ENCODE measurements around the gene JAKMIP1. TPM values are rescaled to one million over a fixed set of nuclear protein-coding genes. Genes with fewer than 3 reads are reported as not detected.

JAKMIP1 gene
- total RNA-seq, 1 donor from 2014 or later = 0.89 TPM

DNA sequence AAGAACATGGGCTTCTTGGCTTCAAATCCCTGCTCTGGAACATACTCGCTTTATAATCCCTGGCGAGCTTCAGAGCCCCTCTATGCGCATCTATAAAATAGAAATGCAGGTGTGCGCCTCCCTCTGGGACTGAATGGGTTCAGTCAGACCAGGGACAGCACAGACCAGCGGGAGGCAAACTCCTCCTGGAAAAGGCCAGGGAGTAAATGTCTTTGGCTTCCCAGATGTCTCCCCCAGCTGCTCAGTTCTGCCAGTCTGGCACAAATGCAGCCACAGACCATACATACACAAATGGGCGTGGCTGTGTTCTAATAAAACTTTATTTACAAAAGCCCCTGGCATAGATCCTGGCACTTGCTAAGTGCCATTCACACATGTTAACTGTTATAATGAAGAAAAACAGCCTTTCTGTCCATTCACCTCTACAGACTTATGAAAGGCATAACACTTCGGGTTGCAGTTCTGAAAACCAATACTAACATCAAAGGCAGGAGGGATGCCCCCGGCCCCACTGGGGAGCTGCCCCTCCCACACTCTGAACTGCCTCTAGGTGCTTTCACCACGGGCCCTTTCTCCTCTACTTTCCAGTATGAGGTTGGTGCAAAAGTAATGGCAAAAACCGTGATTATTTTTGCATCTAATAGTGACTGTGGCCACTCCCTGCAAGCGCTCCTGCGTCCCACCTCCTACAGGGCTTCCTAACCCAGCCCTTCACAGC, 4.6 kb downstream of the JAKMIP1 start:
- no peak for TF ChIP-seq CTCF (IDR thresholded peaks at IDR 0.05; ENCODE audit: unreplicated experiment)
- Mint-ChIP-seq H3K27ac (no peak overlapping the region), H3K9me3 (ENCODE audit: low read depth) (no peaks in the 10 kb centered on the region), H3K4me1 (ENCODE audit: low read depth) (peaks cover 2% of the 10 kb centered on the region), H3K4me3 (ENCODE audit: low read depth) (no peak overlapping the region), H3K36me3 (ENCODE audit: insufficient read depth) (no peaks in the 10 kb centered on the region), H3K27me3 (peaks cover 58% of the 10 kb centered on the region)
- DNase-seq (ENCODE audit: low spot score, unreplicated experiment) = no peak

DNA sequence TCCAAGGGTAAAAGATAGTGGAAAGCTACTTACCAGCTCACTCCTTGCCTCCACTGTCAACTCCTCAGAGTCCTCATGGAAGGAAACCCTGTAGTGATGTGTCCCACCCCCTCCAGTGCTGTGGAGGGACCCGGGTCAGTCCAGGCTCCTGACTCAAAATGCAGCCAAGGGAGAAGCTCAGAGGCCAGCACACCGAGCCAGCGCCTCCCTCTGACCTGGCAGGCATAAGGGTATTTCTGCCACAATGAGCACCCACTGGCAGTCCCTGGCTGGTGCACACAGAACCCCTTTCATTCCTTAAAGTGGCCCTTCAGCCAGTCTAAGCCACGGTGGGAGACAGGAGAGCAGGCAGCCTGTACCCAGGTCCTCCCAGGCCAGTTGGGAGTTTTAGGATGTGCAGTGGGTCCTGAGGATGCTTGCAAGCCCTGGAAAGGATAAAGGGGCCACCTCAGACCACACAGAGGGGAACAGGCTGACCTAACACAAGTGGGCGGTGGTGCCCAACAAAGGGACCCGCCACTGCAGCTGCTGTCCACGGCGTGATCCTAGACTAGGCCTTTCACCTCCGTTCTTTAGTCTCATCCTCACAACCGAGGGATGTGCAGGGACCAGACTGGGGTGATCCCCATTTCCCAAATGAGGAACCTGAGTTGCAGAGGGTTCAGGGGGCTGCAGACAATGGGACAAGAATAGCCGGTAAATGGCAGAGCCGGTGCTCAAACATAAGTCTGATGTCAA, 5.7 kb downstream of the JAKMIP1 start:
- H3K27me3 Mint-ChIP-seq = peaks cover 60% of the 10 kb centered on the region
- no peak overlapping the region for H3K27ac Mint-ChIP-seq
- no peak for TF ChIP-seq CTCF (IDR thresholded peaks at IDR 0.05; ENCODE audit: unreplicated experiment)
- H3K4me3 Mint-ChIP-seq (ENCODE audit: low read depth) = no peak overlapping the region
- H3K36me3 Mint-ChIP-seq (ENCODE audit: insufficient read depth) = no peaks in the 10 kb centered on the region
- H3K9me3 Mint-ChIP-seq (ENCODE audit: low read depth) = no peaks in the 10 kb centered on the region
- no peak for DNase-seq (ENCODE audit: low spot score, unreplicated experiment)
- H3K4me1 Mint-ChIP-seq (ENCODE audit: low read depth) = peaks cover 2% of the 10 kb centered on the region

DNA sequence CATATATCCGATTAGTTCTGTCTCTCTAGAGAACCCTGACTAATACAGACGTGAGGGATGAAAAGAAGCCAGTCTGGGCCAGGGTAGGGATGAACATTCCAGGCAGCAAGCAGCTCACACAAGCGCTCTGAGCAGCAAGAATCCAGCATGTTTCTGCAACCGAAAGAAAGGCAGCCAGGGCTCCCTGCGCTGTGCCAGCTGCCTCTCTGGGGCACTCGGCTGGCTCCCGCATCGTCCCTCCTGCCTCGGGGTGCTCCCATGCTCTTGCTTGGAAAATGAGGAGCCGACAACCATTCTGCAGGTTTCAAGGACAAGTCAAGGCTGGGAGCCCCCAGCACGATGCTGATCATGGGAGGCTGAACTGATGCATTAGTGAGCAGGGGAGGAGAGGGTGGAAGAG, 7.0 kb downstream of the JAKMIP1 start:
- Mint-ChIP-seq H3K36me3 (ENCODE audit: insufficient read depth) (no peaks in the 10 kb centered on the region), H3K27me3 (peaks cover 58% of the 10 kb centered on the region), H3K4me3 (ENCODE audit: low read depth) (no peak overlapping the region), H3K4me1 (ENCODE audit: low read depth) (no peaks in the 10 kb centered on the region), H3K27ac (no peak overlapping the region), H3K9me3 (ENCODE audit: low read depth) (no peaks in the 10 kb centered on the region)
- TF ChIP-seq CTCF (IDR thresholded peaks at IDR 0.05; ENCODE audit: unreplicated experiment) = no peak
- DNase-seq (ENCODE audit: low spot score, unreplicated experiment) = no peak

DNA sequence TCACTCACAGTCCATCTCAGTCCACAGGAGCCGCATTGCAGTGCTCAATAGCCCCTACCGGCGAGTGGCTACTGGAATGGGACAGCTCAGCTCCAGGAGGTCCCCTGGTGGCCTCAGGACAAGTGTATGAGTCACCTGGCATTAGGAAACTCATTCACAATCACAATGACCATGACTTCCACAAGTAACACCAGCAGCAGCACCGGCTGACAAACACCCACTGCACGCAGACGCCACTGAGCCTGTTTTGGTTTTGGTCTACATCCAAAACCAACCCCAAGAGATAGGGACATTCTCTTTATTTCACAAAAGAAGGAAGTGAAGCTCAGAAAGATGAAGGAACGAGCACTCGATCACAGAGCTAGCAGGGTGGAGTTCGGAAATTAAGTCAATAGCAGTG, 8.1 kb downstream of the JAKMIP1 start:
- no peak overlapping the region for H3K27ac Mint-ChIP-seq
- DNase-seq (ENCODE audit: low spot score, unreplicated experiment) = no peak
- H3K9me3 Mint-ChIP-seq (ENCODE audit: low read depth) = no peaks in the 10 kb centered on the region
- H3K27me3 Mint-ChIP-seq = peaks cover 49% of the 10 kb centered on the region
- H3K36me3 Mint-ChIP-seq (ENCODE audit: insufficient read depth) = no peaks in the 10 kb centered on the region
- no peak for TF ChIP-seq CTCF (IDR thresholded peaks at IDR 0.05; ENCODE audit: unreplicated experiment)
- H3K4me1 Mint-ChIP-seq (ENCODE audit: low read depth) = no peaks in the 10 kb centered on the region
- no peak overlapping the region for H3K4me3 Mint-ChIP-seq (ENCODE audit: low read depth)

DNA sequence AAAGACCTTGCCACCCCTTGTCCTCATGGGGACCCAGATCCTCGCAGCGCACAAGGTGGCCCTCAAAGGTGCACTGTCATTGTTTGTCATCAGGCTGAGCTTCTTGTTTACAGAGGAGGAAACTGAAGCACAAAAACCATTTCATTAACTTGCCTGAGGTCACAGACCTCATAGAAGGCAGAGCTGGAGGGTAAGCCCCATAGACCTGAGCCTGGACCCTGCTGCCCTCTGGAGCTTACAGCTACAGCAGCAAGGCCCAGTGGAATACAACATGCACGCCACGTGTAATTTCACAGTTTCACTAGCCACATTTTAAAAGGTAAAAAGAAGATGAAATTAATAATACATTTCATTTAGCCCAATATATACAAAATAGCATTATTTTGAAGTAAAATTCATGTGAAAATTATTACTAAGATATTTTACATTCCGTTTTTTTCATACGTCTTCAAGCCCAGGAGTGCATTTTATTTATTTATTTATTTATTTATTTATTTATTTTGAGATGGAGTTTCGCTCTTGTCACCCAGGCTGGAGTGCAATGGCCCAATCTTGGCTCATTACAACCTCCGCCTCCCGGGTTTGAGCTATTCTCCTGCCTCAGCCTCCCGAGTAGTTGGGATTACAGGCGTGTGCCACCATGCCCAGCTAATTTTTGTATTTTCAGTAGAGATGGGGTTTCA, 8.8 kb downstream of the JAKMIP1 start:
- no peak for TF ChIP-seq CTCF (IDR thresholded peaks at IDR 0.05; ENCODE audit: unreplicated experiment)
- Mint-ChIP-seq H3K9me3 (ENCODE audit: low read depth) (no peaks in the 10 kb centered on the region), H3K36me3 (ENCODE audit: insufficient read depth) (no peaks in the 10 kb centered on the region), H3K27ac (no peak overlapping the region), H3K4me3 (ENCODE audit: low read depth) (no peak overlapping the region), H3K4me1 (ENCODE audit: low read depth) (no peaks in the 10 kb centered on the region), H3K27me3 (peaks cover 43% of the 10 kb centered on the region)
- no peak for DNase-seq (ENCODE audit: low spot score, unreplicated experiment)

Measured in progenitor cell of endocrine pancreas (in vitro differentiated cells).